CD14-positive monocyte (primary cell): ENCODE measurements around the gene ITPR1. TPM values are rescaled to one million over a fixed set of nuclear protein-coding genes. Genes with fewer than 3 reads are reported as not detected.

Experiments used
- DNase-seq, 3 donors: peaks; one replicate each; pipeline ENCODE4 v3.0.0-alpha.2; 2011 to 2022
- H2AFZ ChIP-seq: 2 replicates; pipeline ENCODE4 v1.6.0; 2012; ENCODE audit warnings: mild to moderate bottlenecking, low read depth, low read length, inconsistent platforms; ENCODE audit not compliant: insufficient read depth, poor library complexity, severe bottlenecking
- H3K27ac ChIP-seq, 2 donors: 1 replicate in 1 of 2; 2 replicates in 1 of 2; pipeline ENCODE4 v1.5.1; 2012 to 2013; ENCODE audit warnings: low read length in 2 of 2, control low read depth in 1 of 2, inconsistent platforms in 1 of 2, low read depth in 1 of 2, mild to moderate bottlenecking in 1 of 2
- H3K27me3 ChIP-seq, 2 donors: one replicate each; pipeline versions ENCODE4 v1.6.0 to v1.6.1; 2011 to 2013; ENCODE audit warnings: low read length in 2 of 2; ENCODE audit not compliant: control insufficient read depth in 2 of 2, insufficient read depth in 2 of 2
- H3K36me3 ChIP-seq, 2 donors: replicated peaks in 1 of 2; 1 replicate in 1 of 2; 2 replicates in 1 of 2; pipeline versions ENCODE4 v1.5.1 to v1.6.1; 2012 to 2013; ENCODE audit warnings: low read length in 2 of 2, control low read depth in 1 of 2, inconsistent platforms in 1 of 2, mild to moderate bottlenecking in 1 of 2; ENCODE audit not compliant: insufficient read depth in 2 of 2, control insufficient read depth in 1 of 2
- H3K4me1 ChIP-seq, 2 donors: 1 replicate in 1 of 2; 2 replicates in 1 of 2; pipeline versions ENCODE4 v1.5.1 to v1.6.1; 2012 to 2013; ENCODE audit warnings: low read length in 2 of 2, control low read depth in 1 of 2, inconsistent platforms in 1 of 2, mild to moderate bottlenecking in 1 of 2, moderate library complexity in 1 of 2; ENCODE audit not compliant: insufficient read depth in 2 of 2, control insufficient read depth in 1 of 2
- H3K4me2 ChIP-seq: replicated peaks from 2 replicates; pipeline ENCODE3; 2012; ENCODE audit warnings: low read length, moderate library complexity, mild to moderate bottlenecking; ENCODE audit not compliant: poor library complexity, severe bottlenecking; ENCODE audit errors: extremely low read depth
- H3K4me3 ChIP-seq, 3 experiments: fragments of 200-600 bp in 1 of 3; sonication (generic) in 1 of 3; replicated peaks in 1 of 3; 1 replicate in 2 of 3; 2 replicates in 1 of 3; pipeline ENCODE4 v1.5.1; 2011 to 2013; ENCODE audit warnings: low read length in 3 of 3, mild to moderate bottlenecking in 3 of 3, control low read depth in 2 of 3, low read depth in 2 of 3, inconsistent platforms in 1 of 3, moderate library complexity in 1 of 3
- H3K79me2 ChIP-seq: 2 replicates; pipeline ENCODE4 v1.6.0; 2012; ENCODE audit warnings: mild to moderate bottlenecking, control low read depth, inconsistent platforms, low read length, moderate library complexity; ENCODE audit not compliant: insufficient read depth
- H3K9ac ChIP-seq: 2 replicates; pipeline ENCODE4 v1.6.0; 2017; ENCODE audit warnings: low read length, mild to moderate bottlenecking; ENCODE audit not compliant: insufficient read depth, poor library complexity, severe bottlenecking
- H3K9me3 ChIP-seq, 2 donors: replicated peaks in 1 of 2; 1 replicate in 1 of 2; 2 replicates in 1 of 2; pipeline versions ENCODE4 v1.5.1 to v1.6.1; 2012 to 2013; ENCODE audit warnings: low read length in 2 of 2, control low read depth in 1 of 2; ENCODE audit not compliant: control insufficient read depth in 1 of 2, insufficient read depth in 1 of 2
- H4K20me1 ChIP-seq: 2 replicates; pipeline ENCODE4 v1.6.0; 2012; ENCODE audit warnings: mild to moderate bottlenecking, low read length, control low read depth, moderate library complexity; ENCODE audit not compliant: insufficient read depth
- H3K27ac Mint-ChIP-seq, 7 donors: one replicate each; pipeline ENCODE4 v1.8.0; 2020; ENCODE audit warnings: mild to moderate bottlenecking in 7 of 7, mixed read lengths in 7 of 7, moderate library complexity in 6 of 7, inconsistent platforms in 2 of 7
- H3K27me3 Mint-ChIP-seq, 3 donors: one replicate each; pipeline ENCODE4 v1.8.0; 2021 to 2022; ENCODE audit warnings: low read depth in 3 of 3, mild to moderate bottlenecking in 3 of 3, mixed read lengths in 3 of 3, moderate library complexity in 3 of 3, inconsistent platforms in 1 of 3
- H3K36me3 Mint-ChIP-seq, 2 donors: one replicate each; pipeline ENCODE4 v1.8.0; 2020; ENCODE audit warnings: mixed read lengths in 2 of 2, inconsistent platforms in 1 of 2, mild to moderate bottlenecking in 1 of 2
- H3K4me1 Mint-ChIP-seq: one replicate; pipeline ENCODE4 v1.8.0; 2020; ENCODE audit warnings: mild to moderate bottlenecking, mixed read lengths
- H3K4me3 Mint-ChIP-seq, 2 donors: one replicate each; pipeline ENCODE4 v1.8.0; 2020; ENCODE audit warnings: mild to moderate bottlenecking in 2 of 2, mixed read lengths in 2 of 2, moderate library complexity in 1 of 2
- H3K9me3 Mint-ChIP-seq, 7 donors: one replicate each; pipeline ENCODE4 v1.8.0; 2020 to 2022; ENCODE audit warnings: mixed read lengths in 7 of 7, mild to moderate bottlenecking in 6 of 7, moderate library complexity in 6 of 7, inconsistent platforms in 2 of 7
- WGBS: methylation state at CpG from one replicate; pipeline ENCODE4 v1.1.5; 2013; ENCODE audit warnings: missing lambda C conversion rate; ENCODE audit not compliant: insufficient coverage; 5-methylcytosine and 5-hydroxymethylcytosine counted together
- intact Hi-C, 2 donors: fragments of 100-400 bp; cut with micrococcal nuclease; formaldehyde crosslinking; loops; one replicate each; pipeline versions ENCODE4 v1.15.0 to v1.15.1; 2023
- polyA plus RNA-seq, 3 donors: library from polyadenylated mRNA; depleted of rRNA in 1 of 3; unstranded in 2 of 3; stranded (reverse) in 1 of 3; fragments of 300-500 nt in 2 of 3; fragments of >200 nt in 1 of 3; fragmentation: Illumina TruSeq in 2 of 3; gene quantifications; 1 replicate in 2 of 3; 2 replicates in 1 of 3; pipeline ENCODE4 v1.2.3, GENCODE V29; 2012 to 2021
- TF ChIP-seq, protein P1 (sequence below): fragments of 200-600 bp; IDR thresholded peaks from one replicate; pipeline ENCODE4 v1.8.0; 2022; ENCODE audit warnings: antibody characterized with exemption, mild to moderate bottlenecking

ITPR1 gene
- polyA plus RNA-seq, 3 donors, result 3.2 to 21.1 (median 7.1) TPM

DNA sequence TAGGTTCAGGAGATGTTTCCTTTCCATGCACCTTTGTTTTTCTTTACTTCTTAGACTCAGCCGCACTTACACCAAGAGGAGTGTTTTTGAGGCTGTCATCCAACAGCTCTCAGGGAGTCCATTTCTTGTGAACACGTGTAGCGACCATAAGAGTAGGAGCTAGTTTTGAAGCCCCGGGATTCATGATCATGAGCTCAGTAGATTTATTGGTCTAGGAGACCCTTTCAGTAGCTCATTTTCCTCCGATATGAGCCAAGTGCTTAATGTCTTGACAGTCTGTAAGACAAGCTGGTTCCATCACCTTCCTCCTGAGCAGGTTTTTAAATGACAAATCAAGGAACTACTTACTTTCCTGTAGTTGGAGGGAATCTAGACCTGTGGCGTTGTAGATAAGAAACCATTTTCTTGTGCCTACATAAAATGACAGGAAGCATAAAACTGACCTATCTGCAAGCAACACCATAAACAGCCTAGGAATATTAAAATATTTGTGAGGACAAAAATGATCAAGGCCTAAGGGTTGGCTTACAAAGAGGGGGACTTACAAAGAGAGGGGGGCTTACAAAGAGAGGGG is 313.5 kb downstream of the ITPR1 start:
- H3K27me3 Mint-ChIP-seq, result no peaks in the 10 kb centered on the region

GRCh38 chr3:4807381-4808280 is 314.5 kb downstream of the ITPR1 start:
- Histone ChIP-seq H3K4me2 (no peak overlapping the region), H3K79me2 (no peaks in the 10 kb centered on the region), H3K9ac (no peak overlapping the region), H3K4me3 (no peak overlapping the region), H3K36me3 (peaks cover 37 to 88% of the 10 kb centered on the region in 2 donors), H3K27ac (no peak overlapping the region), H3K4me1 (no peaks in the 10 kb centered on the region), H3K27me3 (no peaks in the 10 kb centered on the region), H4K20me1 (no peaks in the 10 kb centered on the region), H3K9me3 (no peaks in the 10 kb centered on the region), H2AFZ (no peak overlapping the region)
- WGBS, result over 99% methylated on average over 7 of the region's 13 CpGs
- Mint-ChIP-seq H3K9me3 (no peaks in the 10 kb centered on the region), H3K4me3 (no peak overlapping the region), H3K4me1 (peaks cover 1% of the 10 kb centered on the region), H3K27ac (peak overlapping the region in 5 of 7 donors; percentile 10 to 71 (median 54)), H3K27me3 (no peaks in the 10 kb centered on the region), H3K36me3 (peaks cover 70 to 75% of the 10 kb centered on the region in 2 donors)
- DNase-seq, result no peak
- intact Hi-C loops, result no loop called here
- TF ChIP-seq, protein P1, sequence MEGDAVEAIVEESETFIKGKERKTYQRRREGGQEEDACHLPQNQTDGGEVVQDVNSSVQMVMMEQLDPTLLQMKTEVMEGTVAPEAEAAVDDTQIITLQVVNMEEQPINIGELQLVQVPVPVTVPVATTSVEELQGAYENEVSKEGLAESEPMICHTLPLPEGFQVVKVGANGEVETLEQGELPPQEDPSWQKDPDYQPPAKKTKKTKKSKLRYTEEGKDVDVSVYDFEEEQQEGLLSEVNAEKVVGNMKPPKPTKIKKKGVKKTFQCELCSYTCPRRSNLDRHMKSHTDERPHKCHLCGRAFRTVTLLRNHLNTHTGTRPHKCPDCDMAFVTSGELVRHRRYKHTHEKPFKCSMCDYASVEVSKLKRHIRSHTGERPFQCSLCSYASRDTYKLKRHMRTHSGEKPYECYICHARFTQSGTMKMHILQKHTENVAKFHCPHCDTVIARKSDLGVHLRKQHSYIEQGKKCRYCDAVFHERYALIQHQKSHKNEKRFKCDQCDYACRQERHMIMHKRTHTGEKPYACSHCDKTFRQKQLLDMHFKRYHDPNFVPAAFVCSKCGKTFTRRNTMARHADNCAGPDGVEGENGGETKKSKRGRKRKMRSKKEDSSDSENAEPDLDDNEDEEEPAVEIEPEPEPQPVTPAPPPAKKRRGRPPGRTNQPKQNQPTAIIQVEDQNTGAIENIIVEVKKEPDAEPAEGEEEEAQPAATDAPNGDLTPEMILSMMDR, result no peak

More for the DNA sequence above, 313.5 kb downstream of the ITPR1 start:
- H3K4me1 ChIP-seq, result no peaks in the 10 kb centered on the region
- H3K9me3 ChIP-seq, result no peaks in the 10 kb centered on the region
- peaks cover 1% of the 10 kb centered on the region for H3K4me1 Mint-ChIP-seq
- peaks cover 75 to 77% of the 10 kb centered on the region in 2 donors for H3K36me3 Mint-ChIP-seq
- peaks cover 36 to 94% of the 10 kb centered on the region in 2 donors for H3K36me3 ChIP-seq
- H3K27ac Mint-ChIP-seq, result no peak overlapping the region
- H4K20me1 ChIP-seq, result no peaks in the 10 kb centered on the region
- H3K27ac ChIP-seq, result no peak overlapping the region
- intact Hi-C loops, result no loop called here
- H3K27me3 ChIP-seq, result no peaks in the 10 kb centered on the region
- no peak for DNase-seq
- WGBS, result 80% methylated on average over 1 of the region's 6 CpGs
- H2AFZ ChIP-seq, result no peak overlapping the region
- H3K9me3 Mint-ChIP-seq, result no peaks in the 10 kb centered on the region
- TF ChIP-seq, protein P1, result no peak
- H3K4me3 ChIP-seq, result no peak overlapping the region
- H3K79me2 ChIP-seq, result no peaks in the 10 kb centered on the region
- H3K4me3 Mint-ChIP-seq, result no peak overlapping the region
- no peak overlapping the region for H3K4me2 ChIP-seq
- no peak overlapping the region for H3K9ac ChIP-seq
